B cell (primary cell): ENCODE data around the gene STX18. TPM values are rescaled to one million over a fixed set of nuclear protein-coding genes. Genes with fewer than 3 reads are reported as not detected.
"Not testable (repeated sequence)": the region's sequence is repeated elsewhere in the genome, so short reads cannot be mapped to it uniquely, and the experiment has no call there.

Source experiments
- ATAC-seq: fragments of 200-7000 bp; cut with Tn5 transposase; one replicate; pipeline ENCODE4 v1.10.0; 2021; ENCODE audit warnings: low read depth, mild to moderate bottlenecking, moderate number of reproducible peaks, moderate library complexity
- CTCF ChIA-PET: fragments of 350-600 bp; sonication (Branson Sonifier 250); formaldehyde crosslinking; loops from one replicate; lab custom pipeline; 2021; ENCODE audit warnings: antibody characterized with exemption, inconsistent platforms; lab: Charles Lee
- POLR2A ChIA-PET: fragments of 350-600 bp; sonication (Branson Sonifier 250); formaldehyde crosslinking; loops from one replicate; lab custom pipeline; 2021; ENCODE audit warnings: antibody characterized with exemption; lab: Charles Lee
- DNase-seq: peaks from one replicate; pipeline ENCODE4 v3.0.0; 2013
- H2AFZ ChIP-seq: 2 replicates; pipeline ENCODE4 v1.6.1; 2012; ENCODE audit warnings: mild to moderate bottlenecking, low read depth, low read length; ENCODE audit not compliant: insufficient read depth, poor library complexity, severe bottlenecking
- H3K27ac ChIP-seq, 2 donors: 1 replicate in 1 of 2; 2 replicates in 1 of 2; pipeline ENCODE4 v1.5.1; 2012 to 2013; ENCODE audit warnings: low read length in 2 of 2, mild to moderate bottlenecking in 2 of 2, moderate library complexity in 1 of 2
- H3K27me3 ChIP-seq, 4 experiments: fragments of 200-600 bp in 1 of 4; sonication (generic) in 1 of 4; replicated peaks in 1 of 4; 1 replicate in 2 of 4; 2 replicates in 2 of 4; pipeline versions ENCODE4 v1.6.1 to v1.7.0; 2013 to 2016; ENCODE audit warnings: low read length in 3 of 4, mild to moderate bottlenecking in 2 of 4, mixed read lengths in 1 of 4, moderate library complexity in 1 of 4; ENCODE audit not compliant: insufficient read depth in 4 of 4, control insufficient read depth in 3 of 4; ENCODE audit errors: control extremely low read depth in 1 of 4
- H3K36me3 ChIP-seq, 2 experiments: replicated peaks in 1 of 2; 1 replicate in 1 of 2; 2 replicates in 1 of 2; pipeline versions ENCODE4 v1.6.1 to v1.7.1; 2013; ENCODE audit warnings: low read length in 1 of 2; ENCODE audit not compliant: insufficient read depth in 2 of 2, control insufficient read depth in 1 of 2; ENCODE audit errors: control extremely low read depth in 1 of 2, extremely low read depth in 1 of 2
- H3K4me1 ChIP-seq, 2 donors: fragments of 200-600 bp in 1 of 2; sonication (generic) in 1 of 2; 1 replicate in 1 of 2; 2 replicates in 1 of 2; pipeline versions ENCODE4 v1.5.1 to v1.6.1; 2013 to 2017; ENCODE audit warnings: low read length in 2 of 2; ENCODE audit not compliant: control insufficient read depth in 2 of 2, insufficient read depth in 2 of 2
- H3K4me2 ChIP-seq: replicated peaks from 2 replicates; pipeline ENCODE3; 2012; ENCODE audit warnings: mild to moderate bottlenecking, low read depth, low read length; ENCODE audit not compliant: poor library complexity, severe bottlenecking
- H3K4me3 ChIP-seq, 5 experiments: fragments of 200-600 bp in 1 of 5; sonication (generic) in 1 of 5; 1 replicate in 3 of 5; 2 replicates in 2 of 5; pipeline versions ENCODE4 v1.5.1 to v1.7.0; 2011 to 2016; ENCODE audit warnings: low read length in 4 of 5, mild to moderate bottlenecking in 4 of 5, low read depth in 2 of 5, control low read depth in 1 of 5, moderate library complexity in 1 of 5; ENCODE audit not compliant: insufficient read depth in 1 of 5; ENCODE audit errors: control extremely low read depth in 1 of 5, extremely low read depth in 1 of 5
- H3K79me2 ChIP-seq: fragments of 200-600 bp; sonication (generic); one replicate; pipeline ENCODE4 v1.6.0; 2016; ENCODE audit warnings: low read length; ENCODE audit not compliant: control insufficient read depth, insufficient read depth
- H3K9ac ChIP-seq: fragments of 200-600 bp; sonication (generic); 2 replicates; pipeline ENCODE4 v1.6.1; 2017; ENCODE audit warnings: mild to moderate bottlenecking, low read length, moderate library complexity
- H3K9me3 ChIP-seq, 3 donors: one replicate each; pipeline versions ENCODE4 v1.6.1 to v1.7.1; 2013; ENCODE audit warnings: low read length in 2 of 3; ENCODE audit not compliant: control insufficient read depth in 2 of 3, insufficient read depth in 1 of 3; ENCODE audit errors: control extremely low read depth in 1 of 3
- H4K20me1 ChIP-seq: 2 replicates; pipeline ENCODE4 v1.6.0; 2012; ENCODE audit warnings: mild to moderate bottlenecking, low read length; ENCODE audit not compliant: insufficient read depth, control insufficient read depth, poor library complexity, severe bottlenecking
- H3K27ac Mint-ChIP-seq: one replicate; pipeline ENCODE4 v1.8.0; 2021; ENCODE audit warnings: mixed read lengths
- H3K27me3 Mint-ChIP-seq: one replicate; pipeline ENCODE4 v1.8.0; 2021; ENCODE audit warnings: mixed read lengths
- H3K4me1 Mint-ChIP-seq: one replicate; pipeline ENCODE4 v1.8.0; 2021; ENCODE audit warnings: mixed read lengths
- H3K4me3 Mint-ChIP-seq: one replicate; pipeline ENCODE4 v1.8.0; 2021; ENCODE audit warnings: mixed read lengths
- H3K9me3 Mint-ChIP-seq: one replicate; pipeline ENCODE4 v1.8.0; 2022; ENCODE audit warnings: mixed read lengths; ENCODE audit not compliant: insufficient read depth
- CTCF ChIP-seq: fragments of 200-600 bp; IDR thresholded peaks from one replicate; pipeline ENCODE4 v1.8.0; 2022; ENCODE audit warnings: antibody characterized with exemption, mild to moderate bottlenecking
- EZH2 ChIP-seq: IDR thresholded peaks from 2 replicates; pipeline ENCODE4 v1.6.1; 2012; ENCODE audit warnings: borderline replicate concordance, low read depth, mild to moderate bottlenecking, moderate library complexity, low read length; ENCODE audit not compliant: insufficient read depth, poor library complexity, severe bottlenecking
- WGBS: methylation state at CpG from one replicate; pipeline ENCODE4 v1.1.5; 2013; ENCODE audit warnings: missing lambda C conversion rate; ENCODE audit not compliant: insufficient coverage; 5-methylcytosine and 5-hydroxymethylcytosine counted together
- intact Hi-C: fragments of 100-400 bp; cut with micrococcal nuclease; formaldehyde crosslinking; loops from one replicate; pipeline ENCODE4 v1.10.0; 2022
- polyA plus RNA-seq: library from polyadenylated mRNA; depleted of rRNA; stranded (reverse); fragments of >200 nt; gene quantifications from 2 replicates; pipeline ENCODE4 v1.2.3, GENCODE V29; 2012
- total RNA-seq, 2 donors: library from RNA; stranded (reverse); fragments of 120-200 nt in 1 of 2; gene quantifications; 1 replicate in 1 of 2; 2 replicates in 1 of 2; pipeline versions ENCODE4 v1.2.3 to v1.2.4, GENCODE V29; 2013 to 2022

The STX18 gene
- total and polyA plus RNA-seq, 2 donors (not counting 1 experiment from before 2014, with no cell fraction given), result 20.3 to 33.6 TPM

DNA sequence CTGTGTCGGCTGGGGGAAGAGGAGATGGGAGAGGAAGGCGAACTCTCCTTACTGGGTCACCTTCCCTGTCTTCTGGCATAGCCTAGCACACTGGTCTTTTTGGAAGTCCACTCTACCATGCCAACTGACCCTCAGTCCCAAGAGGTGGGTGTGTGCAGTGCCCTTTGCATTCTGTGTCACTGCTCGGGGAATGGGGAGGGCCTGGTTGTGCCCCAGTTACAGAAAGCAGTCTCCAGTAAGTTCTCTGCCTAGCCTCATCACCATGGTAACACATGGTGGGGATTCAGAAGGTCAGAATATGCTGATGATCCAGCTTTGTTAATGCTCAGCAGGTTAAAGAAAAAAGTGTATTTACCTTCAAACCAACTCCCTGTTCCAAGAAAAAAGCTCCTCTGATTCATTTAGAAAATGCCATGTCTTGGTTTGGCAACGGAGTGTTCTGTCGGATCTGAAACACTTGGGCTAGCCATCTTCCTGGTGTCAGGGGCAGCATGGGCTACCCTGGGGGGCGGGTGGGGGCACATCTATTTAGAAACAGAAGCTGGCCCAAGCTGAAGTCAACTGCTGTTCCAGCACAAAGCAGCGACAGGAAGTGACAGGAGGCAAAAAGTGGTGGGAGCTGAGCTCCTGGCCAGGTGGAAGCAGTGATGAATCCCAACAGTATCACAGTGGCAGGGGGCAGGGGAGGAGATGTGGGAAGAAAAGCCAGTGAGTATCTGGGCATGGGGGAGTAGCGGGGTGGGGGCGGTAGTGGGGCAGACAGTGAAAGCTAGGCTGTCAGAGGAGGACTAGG lies 117.9 kb downstream of the STX18 start:
- Histone ChIP-seq H3K9ac (no peak overlapping the region), H3K36me3 (peaks cover 1 to 44% of the 10 kb centered on the region in 2 experiments), H3K4me3 (no peak overlapping the region), H3K27me3 (no peaks in the 10 kb centered on the region), H3K27ac (no peak overlapping the region), H4K20me1 (no peaks in the 10 kb centered on the region), H3K9me3 (no peaks in the 10 kb centered on the region), H3K4me1 (no peaks in the 10 kb centered on the region), H3K4me2 (no peak overlapping the region), H2AFZ (no peak overlapping the region), H3K79me2 (no peaks in the 10 kb centered on the region)
- ATAC-seq (no peak), DNase-seq (no peak)
- Mint-ChIP-seq H3K27me3 (no peaks in the 10 kb centered on the region), H3K4me1 (no peaks in the 10 kb centered on the region), H3K27ac (no peak overlapping the region), H3K9me3 (no peaks in the 10 kb centered on the region), H3K4me3 (no peak overlapping the region)
- POLR2A ChIA-PET, result no interaction called here
- intact Hi-C loops, result no loop called here
- WGBS, result 94% methylated on average over 6 of the region's 9 CpGs
- CTCF ChIA-PET, result interaction anchor here (0.7 kb wide), 1 partner anchor 88 kb away, joined by 3 read pairs; no protein-coding TSS in a partner anchor
- TF ChIP-seq EZH2, result no peak
- no peak for TF ChIP-seq CTCF

- no peak overlapping the region for H3K27ac ChIP-seq
- no peaks in the 10 kb centered on the region for H3K9me3 ChIP-seq
- H2AFZ ChIP-seq, result no peak overlapping the region
- intact Hi-C loops, result no loop called here
- TF ChIP-seq CTCF (no peak), EZH2 (no peak)
- no peaks in the 10 kb centered on the region for H4K20me1 ChIP-seq
- no peaks in the 10 kb centered on the region for H3K4me1 ChIP-seq
- ChIA-PET CTCF (no interaction called here), POLR2A (no interaction called here)
- no peak overlapping the region for H3K4me3 ChIP-seq
- H3K9me3 Mint-ChIP-seq, result no peaks in the 10 kb centered on the region
- no peak overlapping the region for H3K4me2 ChIP-seq
- no peaks in the 10 kb centered on the region for H3K27me3 ChIP-seq
- H3K27ac Mint-ChIP-seq, result no peak overlapping the region
- H3K9ac ChIP-seq, result no peak overlapping the region
- no peak for ATAC-seq
- H3K4me3 Mint-ChIP-seq, result no peak overlapping the region
- DNase-seq, result no peak
- H3K36me3 ChIP-seq, result peaks cover 1 to 50% of the 10 kb centered on the region in 2 experiments
- no peaks in the 10 kb centered on the region for H3K79me2 ChIP-seq
- H3K27me3 Mint-ChIP-seq, result no peaks in the 10 kb centered on the region
- no peaks in the 10 kb centered on the region for H3K4me1 Mint-ChIP-seq
- 94% methylated on average over 8 of the region's 12 CpGs for WGBS
These were observed 118.9 kb downstream of the STX18 start for GRCh38 chr4:4422856-4423499.

GRCh38 chr4:4422117-4422516 lies 119.7 kb downstream of the STX18 start:
- H3K4me2 ChIP-seq, H2AFZ ChIP-seq, H3K9me3 ChIP-seq, POLR2A ChIA-PET, DNase-seq, CTCF ChIA-PET, H3K27me3 ChIP-seq, H3K9ac ChIP-seq, H3K27ac Mint-ChIP-seq, H3K4me3 Mint-ChIP-seq, H3K4me1 ChIP-seq, H3K27ac ChIP-seq, intact Hi-C loops, H3K4me3 ChIP-seq, ATAC-seq, H4K20me1 ChIP-seq, H3K4me1 Mint-ChIP-seq, H3K79me2 ChIP-seq, H3K27me3 Mint-ChIP-seq, H3K9me3 Mint-ChIP-seq: not testable (repeated sequence)
- WGBS, result 100% methylated on average over 2 of the region's 7 CpGs
- H3K36me3 ChIP-seq, result peaks cover 1 to 50% of the 10 kb centered on the region in 2 experiments
